ENCODE results near the gene TENM3.

TENM3 gene

DNA sequence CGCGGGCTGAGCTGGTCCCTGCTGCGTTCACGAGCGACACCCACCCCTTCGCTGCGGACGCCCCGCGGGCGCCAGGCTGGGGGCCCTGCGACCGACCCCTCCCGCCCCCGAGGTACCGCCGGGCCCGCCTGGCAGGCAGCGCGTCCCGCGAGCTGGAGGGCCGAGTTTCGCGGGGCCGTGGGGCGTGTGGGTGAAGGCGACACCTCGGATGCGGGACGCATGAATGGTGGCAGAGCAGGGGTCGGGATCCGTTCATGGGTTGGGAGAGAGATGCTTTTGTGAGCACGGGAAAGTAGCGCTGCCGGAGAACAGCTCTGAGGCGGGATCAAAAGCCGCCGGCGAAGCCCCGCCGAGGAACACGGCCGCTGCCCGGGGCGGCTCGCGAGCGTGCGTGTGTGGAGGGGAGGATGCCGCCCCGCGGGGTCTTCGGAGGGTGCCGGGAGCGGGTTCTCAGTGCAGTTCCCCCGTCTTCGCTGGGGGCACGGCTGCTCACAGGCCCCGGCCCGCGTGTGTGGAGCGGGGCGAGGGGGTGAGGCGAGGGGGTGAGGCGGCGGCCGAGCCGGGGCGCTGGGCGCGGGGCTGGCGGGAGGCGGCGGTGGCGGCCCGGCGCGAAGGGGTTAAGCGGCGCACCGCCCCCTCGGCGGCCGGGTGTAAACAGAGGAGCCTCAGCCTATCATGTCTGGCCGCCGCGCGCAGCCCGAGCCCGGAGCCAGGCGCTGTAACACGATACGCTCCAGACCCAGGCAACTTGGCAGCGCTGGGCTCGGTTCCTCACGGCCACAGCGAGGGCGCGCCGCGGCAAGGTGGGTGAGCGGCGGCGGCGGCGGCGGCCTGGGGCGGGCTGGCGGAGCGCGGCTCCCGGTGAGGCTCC is 205.3 kb downstream of the TENM3 start:
- DNase-seq (ENCODE audit: low read depth, low spot score): no peak
- H3K27ac ChIP-seq: no peak overlapping the region
- no peak overlapping the region for H3K9ac ChIP-seq (ENCODE audit: insufficient read length)
- H3K4me3 ChIP-seq: peak overlapping the region; percentile 73
- H3K9me3 ChIP-seq (ENCODE audit: low read depth, low read length): no peaks in the 10 kb centered on the region
- TF ChIP-seq POLR2AphosphoS5 (IDR thresholded peaks at IDR 0.05; ENCODE audit: borderline replicate concordance, low read depth, low read length) (no peak), FOXP2 (optimal IDR thresholded peaks at IDR 0.05; ENCODE audit: control extremely low read depth, extremely low read length, insufficient read depth) (no peak), EZH2 (IDR thresholded peaks at IDR 0.05) (no peak)
- no peaks in the 10 kb centered on the region for H3K36me3 ChIP-seq (ENCODE audit: insufficient read depth, low read length)

DNA sequence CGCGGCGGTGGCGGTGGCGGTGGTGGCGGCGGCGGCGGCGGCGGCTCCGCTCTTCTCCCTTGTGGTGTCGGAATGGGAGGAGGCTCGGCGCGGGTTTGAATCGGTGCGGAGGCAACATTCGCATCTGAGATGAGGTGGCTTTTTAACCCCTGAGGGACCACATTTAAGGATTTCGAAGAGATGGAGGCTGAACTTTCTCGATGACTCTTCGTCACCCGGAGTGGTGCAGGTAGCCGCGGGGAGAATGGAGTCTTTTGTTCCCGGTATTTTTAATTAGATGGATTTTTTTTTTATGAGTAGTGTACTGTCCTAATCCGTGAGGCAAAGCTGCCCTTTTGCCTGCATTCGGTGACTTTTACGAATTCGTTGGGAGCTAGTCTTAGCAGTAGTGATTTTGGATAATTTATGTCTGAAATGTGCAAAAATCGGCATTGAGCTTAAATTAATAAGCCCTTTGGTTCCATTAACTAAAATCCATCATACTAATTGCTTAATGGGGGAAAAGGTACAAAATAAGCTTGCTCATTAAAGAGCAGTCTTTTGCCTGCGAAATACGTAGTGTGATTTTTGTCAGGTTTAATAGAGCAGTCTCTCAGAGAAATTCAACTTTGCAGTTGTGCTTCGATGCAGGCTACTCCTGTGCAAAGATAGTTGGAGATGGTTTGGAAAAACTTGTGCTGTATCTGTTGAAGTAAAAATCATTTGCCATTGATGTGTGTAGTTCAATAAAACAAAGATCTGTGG is 206.2 kb downstream of the TENM3 start:
- DNase-seq (ENCODE audit: low read depth, low spot score): no peak
- TF ChIP-seq EZH2 (IDR thresholded peaks at IDR 0.05) (no peak), FOXP2 (optimal IDR thresholded peaks at IDR 0.05; ENCODE audit: control extremely low read depth, extremely low read length, insufficient read depth) (no peak), POLR2AphosphoS5 (IDR thresholded peaks at IDR 0.05; ENCODE audit: borderline replicate concordance, low read depth, low read length) (no peak)
- Histone ChIP-seq H3K4me3 (peak overlapping the region; percentile 73), H3K36me3 (ENCODE audit: insufficient read depth, low read length) (no peaks in the 10 kb centered on the region), H3K9ac (ENCODE audit: insufficient read length) (no peak overlapping the region), H3K9me3 (ENCODE audit: low read depth, low read length) (no peaks in the 10 kb centered on the region), H3K27ac (no peak overlapping the region)

DNA sequence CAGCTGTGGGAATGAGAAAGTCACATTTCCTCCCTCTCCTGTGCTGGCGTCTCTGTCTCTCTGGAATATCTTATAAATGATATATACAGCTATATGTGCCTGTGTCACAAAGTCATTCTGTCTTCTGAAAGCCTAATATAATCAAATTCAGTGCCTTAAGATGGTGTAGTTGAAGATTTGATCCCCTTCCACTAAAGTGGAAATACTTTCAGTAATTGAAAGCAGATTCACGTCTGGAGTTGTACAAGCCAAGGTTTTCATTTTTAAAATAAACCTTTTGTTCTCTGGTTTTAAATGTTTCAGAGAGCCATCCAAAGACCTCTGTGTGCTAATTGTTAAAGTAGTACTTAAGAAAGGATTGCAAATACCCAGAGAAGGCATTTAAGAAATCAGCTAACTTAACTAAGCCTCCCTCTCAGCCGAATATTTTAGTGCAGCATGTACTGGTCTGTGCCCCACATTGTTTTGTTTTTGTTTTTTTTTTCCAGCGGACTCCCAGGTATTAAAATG is 206.8 kb downstream of the TENM3 start:
- TF ChIP-seq POLR2AphosphoS5 (IDR thresholded peaks at IDR 0.05; ENCODE audit: borderline replicate concordance, low read depth, low read length): no peak
- no peak for TF ChIP-seq FOXP2 (optimal IDR thresholded peaks at IDR 0.05; ENCODE audit: control extremely low read depth, extremely low read length, insufficient read depth)
- no peak for TF ChIP-seq EZH2 (IDR thresholded peaks at IDR 0.05)
- no peaks in the 10 kb centered on the region for H3K36me3 ChIP-seq (ENCODE audit: insufficient read depth, low read length)
- H3K27ac ChIP-seq: no peak overlapping the region
- no peak overlapping the region for H3K9ac ChIP-seq (ENCODE audit: insufficient read length)
- no peaks in the 10 kb centered on the region for H3K9me3 ChIP-seq (ENCODE audit: low read depth, low read length)
- H3K4me3 ChIP-seq: no peak overlapping the region
- DNase-seq (ENCODE audit: low read depth, low spot score): no peak

DNA sequence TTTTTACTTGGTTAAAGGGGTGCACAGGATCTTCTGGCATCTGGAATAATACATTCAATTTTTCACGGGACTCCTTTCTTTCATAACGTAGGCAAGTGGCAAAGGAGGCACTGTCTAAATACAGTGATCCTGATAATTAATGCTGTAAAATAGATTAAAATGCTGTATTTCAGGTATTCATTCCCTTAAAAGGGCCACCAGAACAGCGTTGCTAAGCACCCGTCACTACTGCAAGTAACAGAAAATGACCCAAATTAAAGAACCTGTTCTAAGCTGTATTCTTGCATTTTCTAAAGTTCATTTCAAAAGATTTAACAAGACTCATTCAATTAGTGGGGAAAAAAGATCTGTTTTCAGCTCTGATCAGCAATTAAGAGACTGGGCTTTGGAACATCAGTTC is 208.2 kb downstream of the TENM3 start:
- H3K27ac ChIP-seq: no peak overlapping the region
- no peaks in the 10 kb centered on the region for H3K36me3 ChIP-seq (ENCODE audit: insufficient read depth, low read length)
- TF ChIP-seq POLR2AphosphoS5 (IDR thresholded peaks at IDR 0.05; ENCODE audit: borderline replicate concordance, low read depth, low read length): no peak
- TF ChIP-seq EZH2 (IDR thresholded peaks at IDR 0.05): no peak
- no peak for TF ChIP-seq FOXP2 (optimal IDR thresholded peaks at IDR 0.05; ENCODE audit: control extremely low read depth, extremely low read length, insufficient read depth)
- no peaks in the 10 kb centered on the region for H3K9me3 ChIP-seq (ENCODE audit: low read depth, low read length)
- no peak overlapping the region for H3K9ac ChIP-seq (ENCODE audit: insufficient read length)
- H3K4me3 ChIP-seq: no peak overlapping the region
- no peak for DNase-seq (ENCODE audit: low read depth, low spot score)

DNA sequence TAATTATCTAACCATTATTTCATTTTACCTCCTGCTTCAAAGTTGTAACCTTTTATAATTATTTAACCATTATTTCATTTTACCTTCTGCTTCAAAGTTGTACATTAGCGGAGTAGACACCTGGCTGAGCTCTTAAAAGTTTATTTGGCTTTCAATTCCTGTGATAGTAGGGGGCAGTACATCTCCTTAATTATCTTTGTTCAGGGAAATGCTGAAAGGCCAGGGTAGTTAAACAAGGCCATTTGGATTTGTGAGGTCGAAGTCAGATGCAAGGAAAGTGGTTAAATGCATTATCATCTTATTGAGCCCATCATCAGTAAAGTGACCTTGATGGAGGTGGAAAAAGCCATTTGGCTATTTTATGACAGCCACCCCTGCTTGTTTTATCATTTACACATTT is 210.6 kb downstream of the TENM3 start:
- Histone ChIP-seq H3K9ac (ENCODE audit: insufficient read length) (no peak overlapping the region), H3K9me3 (ENCODE audit: low read depth, low read length) (no peaks in the 10 kb centered on the region), H3K4me3 (no peak overlapping the region), H3K27ac (no peak overlapping the region), H3K36me3 (ENCODE audit: insufficient read depth, low read length) (no peaks in the 10 kb centered on the region)
- DNase-seq (ENCODE audit: low read depth, low spot score): no peak
- TF ChIP-seq FOXP2 (optimal IDR thresholded peaks at IDR 0.05; ENCODE audit: control extremely low read depth, extremely low read length, insufficient read depth) (no peak), EZH2 (IDR thresholded peaks at IDR 0.05) (no peak), POLR2AphosphoS5 (IDR thresholded peaks at IDR 0.05; ENCODE audit: borderline replicate concordance, low read depth, low read length) (no peak)

DNA sequence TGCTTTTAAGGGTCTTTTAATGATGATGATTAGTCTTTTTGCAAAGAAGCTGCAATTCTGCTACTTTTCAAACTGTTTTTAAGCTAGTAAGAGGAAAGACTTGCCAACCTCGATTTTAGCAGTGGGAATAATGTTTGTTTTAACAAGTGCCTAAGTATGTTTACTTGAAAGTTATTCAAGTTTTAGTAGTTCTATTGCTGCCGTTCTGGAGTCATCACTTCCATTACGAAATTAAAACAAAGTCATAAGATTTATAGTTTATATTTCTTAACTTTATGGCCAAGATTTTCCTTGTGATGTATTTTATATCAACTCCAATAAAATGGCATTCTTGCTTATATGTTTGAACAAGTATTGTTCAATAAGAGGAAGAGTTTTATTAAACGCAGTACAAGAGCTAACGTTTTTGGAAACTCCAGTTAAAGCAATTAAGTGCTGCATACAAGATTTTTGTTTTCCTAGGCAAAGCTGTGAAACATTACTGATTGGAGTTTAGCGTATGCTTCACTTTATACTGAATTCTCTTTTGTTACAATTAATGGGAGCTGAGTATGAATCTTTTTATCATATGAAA is 211.3 kb downstream of the TENM3 start:
- no peak for DNase-seq (ENCODE audit: low read depth, low spot score)
- H3K4me3 ChIP-seq: no peak overlapping the region
- TF ChIP-seq POLR2AphosphoS5 (IDR thresholded peaks at IDR 0.05; ENCODE audit: borderline replicate concordance, low read depth, low read length) (no peak), EZH2 (IDR thresholded peaks at IDR 0.05) (no peak), FOXP2 (optimal IDR thresholded peaks at IDR 0.05; ENCODE audit: control extremely low read depth, extremely low read length, insufficient read depth) (no peak)
- no peak overlapping the region for H3K9ac ChIP-seq (ENCODE audit: insufficient read length)
- no peaks in the 10 kb centered on the region for H3K36me3 ChIP-seq (ENCODE audit: insufficient read depth, low read length)
- H3K27ac ChIP-seq: no peak overlapping the region
- no peaks in the 10 kb centered on the region for H3K9me3 ChIP-seq (ENCODE audit: low read depth, low read length)

DNA sequence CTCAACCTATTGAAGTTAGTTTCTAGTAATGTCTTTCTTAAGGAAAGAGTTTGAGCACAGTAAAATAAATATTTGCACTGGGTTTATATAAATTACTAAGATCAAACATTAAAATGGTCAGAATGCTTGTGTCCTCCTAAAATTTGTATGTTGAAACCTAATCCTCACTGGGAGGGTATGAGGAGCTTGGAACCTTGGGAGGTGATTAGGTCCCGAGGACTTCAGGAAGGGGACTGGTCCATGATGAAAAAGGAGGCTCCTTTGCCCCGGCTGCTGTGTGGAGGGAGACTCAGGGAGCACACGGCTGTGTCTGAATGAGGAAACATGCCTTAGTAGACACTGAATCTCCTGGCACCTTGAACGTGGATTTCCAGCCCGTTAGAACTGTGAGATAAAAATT is 221.9 kb downstream of the TENM3 start:
- Histone ChIP-seq H3K9ac (ENCODE audit: insufficient read length) (no peak overlapping the region), H3K4me3 (no peak overlapping the region), H3K36me3 (ENCODE audit: insufficient read depth, low read length) (no peaks in the 10 kb centered on the region), H3K9me3 (ENCODE audit: low read depth, low read length) (no peaks in the 10 kb centered on the region), H3K27ac (no peak overlapping the region)
- no peak for DNase-seq (ENCODE audit: low read depth, low spot score)
- TF ChIP-seq FOXP2 (optimal IDR thresholded peaks at IDR 0.05; ENCODE audit: control extremely low read depth, extremely low read length, insufficient read depth) (no peak), POLR2AphosphoS5 (IDR thresholded peaks at IDR 0.05; ENCODE audit: borderline replicate concordance, low read depth, low read length) (no peak), EZH2 (IDR thresholded peaks at IDR 0.05) (no peak)

DNA sequence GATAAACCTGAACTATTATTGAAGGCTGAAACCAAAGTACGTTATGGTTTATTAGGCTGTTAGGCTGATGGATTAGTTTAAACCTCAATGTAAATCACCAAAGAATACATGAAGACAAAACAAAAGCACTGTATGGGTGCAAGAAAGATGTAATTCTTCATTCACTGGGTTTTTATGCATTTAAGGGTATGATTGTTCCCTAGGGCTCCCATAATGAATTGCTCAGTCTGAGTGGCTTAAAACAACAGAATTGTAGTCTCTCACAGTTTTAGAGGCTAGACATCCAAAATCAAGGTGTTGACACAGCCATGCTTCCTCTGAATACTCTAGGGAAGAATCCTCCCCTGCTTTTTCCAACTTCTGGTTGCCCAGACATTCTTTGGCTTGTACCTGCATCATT is 222.8 kb downstream of the TENM3 start:
- Histone ChIP-seq H3K9ac (ENCODE audit: insufficient read length) (no peak overlapping the region), H3K4me3 (no peak overlapping the region), H3K9me3 (ENCODE audit: low read depth, low read length) (no peaks in the 10 kb centered on the region), H3K36me3 (ENCODE audit: insufficient read depth, low read length) (no peaks in the 10 kb centered on the region), H3K27ac (no peak overlapping the region)
- DNase-seq (ENCODE audit: low read depth, low spot score): no peak
- no peak for TF ChIP-seq POLR2AphosphoS5 (IDR thresholded peaks at IDR 0.05; ENCODE audit: borderline replicate concordance, low read depth, low read length)
- no peak for TF ChIP-seq FOXP2 (optimal IDR thresholded peaks at IDR 0.05; ENCODE audit: control extremely low read depth, extremely low read length, insufficient read depth)
- TF ChIP-seq EZH2 (IDR thresholded peaks at IDR 0.05): no peak
